ENCODE data around the gene LPP. TPM values are rescaled to one million over a fixed set of nuclear protein-coding genes. Genes with fewer than 3 reads are reported as not detected.

Gene LPP
- total RNA-seq, 2 donors from 2014 or later = 52.7 to 53.4 TPM

GRCh38 chr3:188176476-188176875, 22.5 kb downstream of the LPP start:
- no peak for ATAC-seq
- no peak for DNase-seq (ENCODE audit: low spot score in 2 of 2)
- no peak overlapping the region for H3K27ac Mint-ChIP-seq
- peaks cover 0 to 68% of the 10 kb centered on the region in 2 donors for H3K36me3 Mint-ChIP-seq
- peaks cover 0 to 4% of the 10 kb centered on the region in 2 donors for H3K9me3 Mint-ChIP-seq

GRCh38 chr3:188176884-188177283, 22.9 kb downstream of the LPP start:
- no peak for ATAC-seq
- Mint-ChIP-seq H3K36me3 (peaks cover 0 to 68% of the 10 kb centered on the region in 2 donors), H3K9me3 (peaks cover 0 to 4% of the 10 kb centered on the region in 2 donors), H3K27ac (no peak overlapping the region)
- DNase-seq (ENCODE audit: low spot score in 2 of 2) = no peak

- Mint-ChIP-seq H3K27ac (no peak overlapping the region), H3K36me3 (peaks cover 0 to 68% of the 10 kb centered on the region in 2 donors), H3K9me3 (peaks cover 0 to 4% of the 10 kb centered on the region in 2 donors)
- no peak for ATAC-seq
- DNase-seq (ENCODE audit: low spot score in 2 of 2) = no peak
Measured at GRCh38 chr3:188177721-188178120, 23.8 kb downstream of the LPP start.

- H3K27ac Mint-ChIP-seq = peak overlapping the region in 1 of 2 donors; percentile 53
- peaks cover 0 to 4% of the 10 kb centered on the region in 2 donors for H3K9me3 Mint-ChIP-seq
- DNase-seq (ENCODE audit: low spot score in 2 of 2) (no peak), ATAC-seq (peak in 1 of 2 donors; percentile 37)
- H3K36me3 Mint-ChIP-seq = peaks cover 0 to 64% of the 10 kb centered on the region in 2 donors
Measured at GRCh38 chr3:188178293-188178936, 24.5 kb downstream of the LPP start.

- Mint-ChIP-seq H3K27ac (peak overlapping the region in 1 of 2 donors; percentile 6), H3K9me3 (peaks cover 0 to 4% of the 10 kb centered on the region in 2 donors), H3K36me3 (peaks cover 0 to 55% of the 10 kb centered on the region in 2 donors)
- DNase-seq (ENCODE audit: low spot score in 2 of 2) (no peak), ATAC-seq (no peak)
Measured at GRCh38 chr3:188179006-188179966, 25.3 kb downstream of the LPP start.

- DNase-seq (ENCODE audit: low spot score in 2 of 2) (no peak), ATAC-seq (no peak)
- Mint-ChIP-seq H3K36me3 (peaks cover 0 to 47% of the 10 kb centered on the region in 2 donors), H3K27ac (peak overlapping the region in 1 of 2 donors; percentile 41), H3K9me3 (peaks cover 0 to 4% of the 10 kb centered on the region in 2 donors)
Measured at GRCh38 chr3:188180114-188180513, 26.2 kb downstream of the LPP start.

GRCh38 chr3:188183452-188183851, 29.5 kb downstream of the LPP start:
- no peak overlapping the region for H3K27ac Mint-ChIP-seq
- H3K9me3 Mint-ChIP-seq = no peaks in the 10 kb centered on the region
- no peak for ATAC-seq
- peaks cover 0 to 18% of the 10 kb centered on the region in 2 donors for H3K36me3 Mint-ChIP-seq
- no peak for DNase-seq (ENCODE audit: low spot score in 2 of 2)

- no peak for ATAC-seq
- no peaks in the 10 kb centered on the region for H3K9me3 Mint-ChIP-seq
- peaks cover 0 to 13% of the 10 kb centered on the region in 2 donors for H3K36me3 Mint-ChIP-seq
- no peak for DNase-seq (ENCODE audit: low spot score in 2 of 2)
- no peak overlapping the region for H3K27ac Mint-ChIP-seq
Measured at GRCh38 chr3:188184160-188184559, 30.2 kb downstream of the LPP start.

GRCh38 chr3:188184649-188185048, 30.7 kb downstream of the LPP start:
- H3K36me3 Mint-ChIP-seq = peaks cover 0 to 8% of the 10 kb centered on the region in 2 donors
- DNase-seq (ENCODE audit: low spot score in 2 of 2) (no peak), ATAC-seq (no peak)
- no peaks in the 10 kb centered on the region for H3K9me3 Mint-ChIP-seq
- no peak overlapping the region for H3K27ac Mint-ChIP-seq

GRCh38 chr3:188185717-188186251, 31.8 kb downstream of the LPP start:
- Mint-ChIP-seq H3K9me3 (no peaks in the 10 kb centered on the region), H3K27ac (peak overlapping the region; percentile 24 to 26), H3K36me3 (peaks cover 0 to 2% of the 10 kb centered on the region in 2 donors)
- DNase-seq (ENCODE audit: low spot score in 2 of 2) (no peak), ATAC-seq (peak; percentile 53 to 58)

GRCh38 chr3:188187053-188187452, 33.1 kb downstream of the LPP start:
- Mint-ChIP-seq H3K9me3 (no peaks in the 10 kb centered on the region), H3K36me3 (peaks cover 6 to 12% of the 10 kb centered on the region in 2 donors), H3K27ac (no peak overlapping the region)
- DNase-seq (ENCODE audit: low spot score in 2 of 2) (no peak), ATAC-seq (no peak)

GRCh38 chr3:188188911-188189310, 35.0 kb downstream of the LPP start:
- no peak overlapping the region for H3K27ac Mint-ChIP-seq
- no peak for ATAC-seq

GRCh38 chr3:188191460-188191859, 37.5 kb downstream of the LPP start:
- Mint-ChIP-seq H3K36me3 (peaks cover 18 to 35% of the 10 kb centered on the region in 2 donors), H3K27ac (no peak overlapping the region), H3K9me3 (peaks cover 0 to under 1% of the 10 kb centered on the region in 2 donors)

More at GRCh38 chr3:188188911-188189310, 35.0 kb downstream of the LPP start:
- H3K36me3 Mint-ChIP-seq = peaks cover 18 to 31% of the 10 kb centered on the region in 2 donors
- H3K9me3 Mint-ChIP-seq = no peaks in the 10 kb centered on the region
- no peak for DNase-seq (ENCODE audit: low spot score in 2 of 2)

GRCh38 chr3:188192034-188192433, 38.1 kb downstream of the LPP start:
- ATAC-seq (no peak), DNase-seq (ENCODE audit: low spot score in 2 of 2) (no peak)
- H3K9me3 Mint-ChIP-seq = peaks cover 3 to 7% of the 10 kb centered on the region in 2 donors
- H3K27ac Mint-ChIP-seq = peak overlapping the region in 1 of 2 donors; percentile 5
- peaks cover 18 to 41% of the 10 kb centered on the region in 2 donors for H3K36me3 Mint-ChIP-seq

More at GRCh38 chr3:188191460-188191859, 37.5 kb downstream of the LPP start:
- DNase-seq (ENCODE audit: low spot score in 2 of 2) (no peak), ATAC-seq (no peak)

- Mint-ChIP-seq H3K9me3 (peaks cover 3 to 7% of the 10 kb centered on the region in 2 donors), H3K27ac (no peak overlapping the region), H3K36me3 (peaks cover 29 to 54% of the 10 kb centered on the region in 2 donors)
- ATAC-seq = no peak
- DNase-seq (ENCODE audit: low spot score in 2 of 2) = no peak
Measured at GRCh38 chr3:188194332-188194731, 40.4 kb downstream of the LPP start.

- DNase-seq (ENCODE audit: low spot score in 2 of 2) = no peak
- no peak for ATAC-seq
- Mint-ChIP-seq H3K27ac (no peak overlapping the region), H3K36me3 (peaks cover 25 to 46% of the 10 kb centered on the region in 2 donors), H3K9me3 (peaks cover 3 to 7% of the 10 kb centered on the region in 2 donors)
Measured at GRCh38 chr3:188196232-188196990, 42.5 kb downstream of the LPP start.

Measured in activated naive CD4-positive, alpha-beta T cell treated with anti-CD3 and anti-CD28 coated beads, Interleukin-2, amount 50 U/mL, for 72 hours (primary cell).